Skeletal muscle tissue (tissue), 4 donors: ENCODE measurements around the gene DMRT3. TPM values are rescaled to one million over a fixed set of nuclear protein-coding genes. Genes with fewer than 3 reads are reported as not detected.

Source experiments
- H3K27ac ChIP-seq: one replicate; pipeline ENCODE4 v1.7.0; 2013; ENCODE audit warnings: mild to moderate bottlenecking, low read depth, low read length, inconsistent platforms
- H3K27me3 ChIP-seq, 3 donors: one replicate each; pipeline ENCODE4 v1.7.0; 2013; ENCODE audit warnings: low read length in 3 of 3; ENCODE audit not compliant: control insufficient read depth in 3 of 3, insufficient read depth in 3 of 3
- H3K36me3 ChIP-seq, 3 donors: one replicate each; pipeline ENCODE4 v1.7.0; 2013; ENCODE audit warnings: low read length in 3 of 3; ENCODE audit not compliant: control insufficient read depth in 3 of 3, insufficient read depth in 3 of 3
- H3K4me1 ChIP-seq, 3 donors: one replicate each; pipeline ENCODE4 v1.7.0; 2013; ENCODE audit warnings: low read length in 3 of 3, mild to moderate bottlenecking in 3 of 3; ENCODE audit not compliant: control insufficient read depth in 3 of 3, insufficient read depth in 3 of 3
- H3K4me3 ChIP-seq, 3 donors: one replicate each; pipeline ENCODE4 v1.7.0; 2013; ENCODE audit warnings: low read length in 3 of 3
- H3K9ac ChIP-seq, 3 donors: one replicate each; pipeline ENCODE4 v1.7.0; 2013; ENCODE audit warnings: low read length in 3 of 3, mild to moderate bottlenecking in 3 of 3, moderate library complexity in 2 of 3, low read depth in 1 of 3
- H3K9me3 ChIP-seq, 3 donors: one replicate each; pipeline ENCODE4 v1.7.0; 2013; ENCODE audit warnings: low read length in 3 of 3; ENCODE audit not compliant: control insufficient read depth in 3 of 3
- total RNA-seq: library from RNA; depleted of rRNA; stranded (reverse); fragments of >200 nt; gene quantifications from one replicate; pipeline ENCODE4 v1.2.3, GENCODE V29; 2014
- donor health status: Osteomylitis.

The DMRT3 gene
- total RNA-seq, 1 donor from 2014 or later, result under 0.01 TPM

GRCh38 chr9:976943-977837 lies 735 bp downstream of the DMRT3 start:
- peaks cover 69% of the 10 kb centered on the region in 3 donors for H3K27me3 ChIP-seq
- peak overlapping the region; percentile 62 for H3K27ac ChIP-seq
- H3K4me3 ChIP-seq, result peak overlapping the region; percentile 43 to 56 (median 43)
- peaks cover 3 to 14% (median 4%) of the 10 kb centered on the region in 3 donors for H3K4me1 ChIP-seq
- no peaks in the 10 kb centered on the region for H3K36me3 ChIP-seq
- H3K9me3 ChIP-seq, result peaks cover 0 to 3% (median 0%) of the 10 kb centered on the region in 3 donors
- H3K9ac ChIP-seq, result peak overlapping the region in 1 of 3 donors; percentile 62

GRCh38 chr9:977838-978830 lies 1.7 kb downstream of the DMRT3 start:
- peak overlapping the region; percentile 31 to 56 (median 43) for H3K4me3 ChIP-seq
- no peaks in the 10 kb centered on the region for H3K36me3 ChIP-seq
- H3K27me3 ChIP-seq, result peaks cover 63% of the 10 kb centered on the region in 3 donors

GRCh38 chr9:979983-980382 lies 3.5 kb downstream of the DMRT3 start:
- Histone ChIP-seq H3K27ac (no peak overlapping the region), H3K9me3 (no peaks in the 10 kb centered on the region), H3K4me1 (peaks cover 0 to 11% (median 4%) of the 10 kb centered on the region in 3 donors), H3K27me3 (peaks cover 48 to 50% (median 48%) of the 10 kb centered on the region in 3 donors), H3K36me3 (no peaks in the 10 kb centered on the region), H3K9ac (no peak overlapping the region), H3K4me3 (no peak overlapping the region)

More at GRCh38 chr9:977838-978830, 1.7 kb downstream of the DMRT3 start:
- H3K27ac ChIP-seq, result peak overlapping the region; percentile 58
- no peaks in the 10 kb centered on the region for H3K9me3 ChIP-seq
- peak overlapping the region in 1 of 3 donors; percentile 60 for H3K9ac ChIP-seq
- H3K4me1 ChIP-seq, result peaks cover 0 to 8% (median 4%) of the 10 kb centered on the region in 3 donors

GRCh38 chr9:980640-981039 lies 4.2 kb downstream of the DMRT3 start:
- H3K27ac ChIP-seq, result peak overlapping the region; percentile 51
- H3K4me1 ChIP-seq, result peaks cover 0 to 11% (median 4%) of the 10 kb centered on the region in 3 donors
- peaks cover 41 to 44% (median 42%) of the 10 kb centered on the region in 3 donors for H3K27me3 ChIP-seq
- H3K4me3 ChIP-seq, result no peak overlapping the region
- no peaks in the 10 kb centered on the region for H3K9me3 ChIP-seq
- no peak overlapping the region for H3K9ac ChIP-seq
- no peaks in the 10 kb centered on the region for H3K36me3 ChIP-seq

GRCh38 chr9:981491-981898 lies 5.0 kb downstream of the DMRT3 start:
- Histone ChIP-seq H3K36me3 (no peaks in the 10 kb centered on the region), H3K9ac (no peak overlapping the region), H3K4me1 (peaks cover 0 to 7% (median 0%) of the 10 kb centered on the region in 3 donors), H3K27me3 (peaks cover 34 to 36% (median 36%) of the 10 kb centered on the region in 3 donors), H3K4me3 (no peak overlapping the region), H3K9me3 (no peaks in the 10 kb centered on the region), H3K27ac (peak overlapping the region; percentile 74)

GRCh38 chr9:982394-983230 lies 6.2 kb downstream of the DMRT3 start:
- Histone ChIP-seq H3K27me3 (peaks cover 25 to 28% (median 28%) of the 10 kb centered on the region in 3 donors), H3K36me3 (no peaks in the 10 kb centered on the region), H3K4me3 (peak overlapping the region in 1 of 3 donors; percentile 43), H3K27ac (peak overlapping the region; percentile 74), H3K4me1 (peaks cover 0 to 3% (median 0%) of the 10 kb centered on the region in 3 donors), H3K9me3 (no peaks in the 10 kb centered on the region), H3K9ac (no peak overlapping the region)

- no peaks in the 10 kb centered on the region for H3K36me3 ChIP-seq
- H3K4me3 ChIP-seq, result no peak overlapping the region
- H3K9ac ChIP-seq, result no peak overlapping the region
- H3K4me1 ChIP-seq, result peaks cover 0 to 3% (median 0%) of the 10 kb centered on the region in 3 donors
- peaks cover 2 to 10% (median 10%) of the 10 kb centered on the region in 3 donors for H3K27me3 ChIP-seq
- H3K9me3 ChIP-seq, result no peaks in the 10 kb centered on the region
- no peak overlapping the region for H3K27ac ChIP-seq
Observed at GRCh38 chr9:994005-994404, 17.6 kb downstream of the DMRT3 start.

- H3K4me1 ChIP-seq, result peaks cover 0 to 3% (median 0%) of the 10 kb centered on the region in 3 donors
- no peaks in the 10 kb centered on the region for H3K9me3 ChIP-seq
- peak overlapping the region; percentile 32 for H3K27ac ChIP-seq
- peaks cover 0 to 7% (median 7%) of the 10 kb centered on the region in 3 donors for H3K27me3 ChIP-seq
- no peak overlapping the region for H3K4me3 ChIP-seq
- H3K36me3 ChIP-seq, result no peaks in the 10 kb centered on the region
- H3K9ac ChIP-seq, result no peak overlapping the region
Observed at GRCh38 chr9:995192-995591, 18.7 kb downstream of the DMRT3 start.

- H3K4me1 ChIP-seq, result peaks cover 0 to 3% (median 0%) of the 10 kb centered on the region in 3 donors
- H3K27ac ChIP-seq, result peak overlapping the region; percentile 62
- no peaks in the 10 kb centered on the region for H3K36me3 ChIP-seq
- peaks cover 0 to 1% (median 1%) of the 10 kb centered on the region in 3 donors for H3K27me3 ChIP-seq
- no peak overlapping the region for H3K9ac ChIP-seq
- H3K4me3 ChIP-seq, result no peak overlapping the region
- no peaks in the 10 kb centered on the region for H3K9me3 ChIP-seq
Observed at GRCh38 chr9:995781-996180, 19.3 kb downstream of the DMRT3 start.
